H9 (cell line): ENCODE measurements around the gene DLG5. TPM values are rescaled to one million over a fixed set of nuclear protein-coding genes. Genes with fewer than 3 reads are reported as not detected.

Experiments used
- DNase-seq: peaks from one replicate; pipeline ENCODE4 v3.0.0-alpha.2; 2017
- H2AFZ ChIP-seq: one replicate; pipeline ENCODE4 v1.6.1; 2013; ENCODE audit warnings: mild to moderate bottlenecking, low read length, control low read depth, moderate library complexity
- H2AK5ac ChIP-seq: 2 replicates; pipeline ENCODE4 v1.6.1; 2013; ENCODE audit warnings: low read length, control low read depth, mixed read lengths; ENCODE audit not compliant: insufficient read length
- H2BK120ac ChIP-seq: one replicate; pipeline ENCODE4 v1.6.1; 2013; ENCODE audit warnings: low read depth, mild to moderate bottlenecking, low read length, control low read depth, inconsistent platforms; ENCODE audit not compliant: poor library complexity, severe bottlenecking
- H2BK12ac ChIP-seq: 2 replicates; pipeline ENCODE4 v1.6.1; 2013; ENCODE audit warnings: low read length, control low read depth, mixed read lengths, low read depth; ENCODE audit not compliant: insufficient read length
- H2BK15ac ChIP-seq: 2 replicates; pipeline ENCODE4 v1.6.1; 2013; ENCODE audit warnings: low read depth, low read length, control low read depth
- H2BK20ac ChIP-seq: one replicate; pipeline ENCODE4 v1.6.1; 2013; ENCODE audit warnings: low read depth, mild to moderate bottlenecking, low read length, control low read depth, inconsistent platforms; ENCODE audit not compliant: poor library complexity, severe bottlenecking
- H2BK5ac ChIP-seq: 2 replicates; pipeline ENCODE4 v1.6.1; 2013; ENCODE audit warnings: low read length, control low read depth, mixed read lengths; ENCODE audit not compliant: insufficient read length
- H3K14ac ChIP-seq: 2 replicates; pipeline ENCODE4 v1.6.1; 2013; ENCODE audit warnings: low read length, control low read depth; ENCODE audit not compliant: insufficient read depth
- H3K18ac ChIP-seq: 2 replicates; pipeline ENCODE4 v1.6.1; 2013; ENCODE audit warnings: low read depth, mild to moderate bottlenecking, mixed read lengths, low read length, control low read depth; ENCODE audit not compliant: insufficient read length
- H3K23ac ChIP-seq: 2 replicates; pipeline ENCODE4 v1.6.1; 2013; ENCODE audit warnings: low read length, control low read depth, mixed read lengths, low read depth; ENCODE audit not compliant: insufficient read length
- H3K23me2 ChIP-seq: 2 replicates; pipeline ENCODE4 v1.6.1; 2013; ENCODE audit warnings: low read depth, mild to moderate bottlenecking, mixed read lengths, low read length, control low read depth; ENCODE audit not compliant: insufficient read length, poor library complexity, severe bottlenecking
- H3K27ac ChIP-seq: 2 replicates; pipeline ENCODE4 v1.5.1; 2013; ENCODE audit warnings: low read length, control low read depth, mixed read lengths, low read depth; ENCODE audit not compliant: insufficient read length
- H3K27me3 ChIP-seq: 2 replicates; pipeline ENCODE4 v1.6.1; 2013; ENCODE audit warnings: low read length, control low read depth, inconsistent platforms; ENCODE audit not compliant: insufficient read depth
- H3K4ac ChIP-seq: 2 replicates; pipeline ENCODE4 v1.6.1; 2013; ENCODE audit warnings: low read depth, mild to moderate bottlenecking, control low read depth, inconsistent platforms, low read length, moderate library complexity
- H3K4me1 ChIP-seq: 2 replicates; pipeline ENCODE4 v1.6.1; 2013; ENCODE audit warnings: low read length, control low read depth, inconsistent platforms; ENCODE audit not compliant: insufficient read depth
- H3K4me2 ChIP-seq: 2 replicates; pipeline ENCODE4 v1.6.1; 2013; ENCODE audit warnings: low read length, control low read depth, mixed read lengths; ENCODE audit not compliant: insufficient read length, insufficient read depth
- H3K56ac ChIP-seq: 2 replicates; pipeline ENCODE4 v1.6.1; 2013; ENCODE audit warnings: low read depth, mild to moderate bottlenecking, mixed read lengths, low read length, control low read depth; ENCODE audit not compliant: insufficient read length
- H3K79me1 ChIP-seq: 2 replicates; pipeline ENCODE4 v1.6.1; 2013; ENCODE audit warnings: low read depth, mild to moderate bottlenecking, moderate library complexity, low read length, control low read depth, inconsistent platforms; ENCODE audit not compliant: insufficient read depth, poor library complexity, severe bottlenecking
- H3K79me2 ChIP-seq: 2 replicates; pipeline ENCODE4 v1.6.1; 2013; ENCODE audit warnings: low read length, control low read depth, inconsistent platforms; ENCODE audit not compliant: insufficient read depth
- H3K9ac ChIP-seq: 2 replicates; pipeline ENCODE4 v1.6.1; 2013; ENCODE audit warnings: low read length, control low read depth, mixed read lengths; ENCODE audit not compliant: insufficient read length; ENCODE audit errors: extremely low read depth
- H3K9me3 ChIP-seq: one replicate; pipeline ENCODE4 v1.6.1; 2013; ENCODE audit warnings: low read depth, low read length, inconsistent platforms; ENCODE audit not compliant: control insufficient read depth
- H3T11ph ChIP-seq: one replicate; pipeline ENCODE4 v1.6.1; 2013; ENCODE audit warnings: mild to moderate bottlenecking, low read length, control low read depth, inconsistent platforms
- H4K20me1 ChIP-seq: one replicate; pipeline ENCODE4 v1.6.1; 2013; ENCODE audit not compliant: control insufficient read depth, insufficient read length, insufficient read depth
- H4K5ac ChIP-seq: 2 replicates; pipeline ENCODE4 v1.6.1; 2013; ENCODE audit warnings: low read depth, mild to moderate bottlenecking, mixed read lengths, low read length, control low read depth; ENCODE audit not compliant: insufficient read length
- H4K8ac ChIP-seq: replicated peaks from 2 replicates; pipeline ENCODE4 v1.6.1; 2013; ENCODE audit warnings: low read length, control low read depth, mixed read lengths, low read depth; ENCODE audit not compliant: insufficient read length
- H4K91ac ChIP-seq: 2 replicates; pipeline ENCODE4 v1.6.1; 2013; ENCODE audit warnings: low read depth, mild to moderate bottlenecking, moderate library complexity, mixed read lengths, low read length, control low read depth; ENCODE audit not compliant: insufficient read length
- H3K27ac Mint-ChIP-seq, 3 experiments: 2 replicates in 2 of 3; 3 replicates in 1 of 3; pipeline ENCODE4 v1.8.0; 2020 to 2021; ENCODE audit warnings: mixed read lengths in 3 of 3, mild to moderate bottlenecking in 1 of 3, moderate library complexity in 1 of 3
- H3K27me3 Mint-ChIP-seq: 2 replicates; pipeline ENCODE4 v1.8.0; 2021; ENCODE audit warnings: low read depth, mild to moderate bottlenecking, moderate library complexity, mixed read lengths
- H3K36me3 Mint-ChIP-seq, 3 experiments: 2 replicates in 2 of 3; 3 replicates in 1 of 3; pipeline ENCODE4 v1.8.0; 2020 to 2021; ENCODE audit warnings: low read depth in 3 of 3, mixed read lengths in 3 of 3; ENCODE audit not compliant: insufficient read depth in 1 of 3
- H3K4me1 Mint-ChIP-seq, 2 experiments: 2 replicates each; pipeline ENCODE4 v1.8.0; 2020; ENCODE audit warnings: mixed read lengths in 2 of 2
- H3K4me3 Mint-ChIP-seq, 2 experiments: 2 replicates in 1 of 2; 3 replicates in 1 of 2; pipeline ENCODE4 v1.8.0; 2020 to 2021; ENCODE audit warnings: mild to moderate bottlenecking in 2 of 2, mixed read lengths in 2 of 2, moderate library complexity in 1 of 2
- H3K9me3 Mint-ChIP-seq, 2 experiments: 2 replicates in 1 of 2; 3 replicates in 1 of 2; pipeline ENCODE4 v1.8.0; 2020; ENCODE audit warnings: mild to moderate bottlenecking in 2 of 2, mixed read lengths in 2 of 2, moderate library complexity in 1 of 2
- WGBS: extraction: QIAGEN DNeasy Blood & Tissue Kit; methylation state at CpG from one replicate; pipeline ENCODE4 v1.1.7; 2013; ENCODE audit warnings: missing lambda C conversion rate, low lambda C conversion rate, mixed read lengths; ENCODE audit not compliant: insufficient read length; ENCODE audit errors: extremely low coverage; 5-methylcytosine and 5-hydroxymethylcytosine counted together
- total RNA-seq: library from RNA; stranded (reverse); gene quantifications from 2 replicates; pipeline ENCODE4 v1.2.1, GENCODE V29; 2021
- TF ChIP-seq, protein P1 (sequence below): fragments of 200-600 bp; sonication (generic); conservative IDR thresholded peaks from 3 replicates; pipeline ENCODE4 v1.8.0; 2021; ENCODE audit warnings: antibody characterized with exemption, mild to moderate bottlenecking

The DLG5 gene
- total RNA-seq, 1 experiment from 2014 or later: 67.4 TPM

DNA sequence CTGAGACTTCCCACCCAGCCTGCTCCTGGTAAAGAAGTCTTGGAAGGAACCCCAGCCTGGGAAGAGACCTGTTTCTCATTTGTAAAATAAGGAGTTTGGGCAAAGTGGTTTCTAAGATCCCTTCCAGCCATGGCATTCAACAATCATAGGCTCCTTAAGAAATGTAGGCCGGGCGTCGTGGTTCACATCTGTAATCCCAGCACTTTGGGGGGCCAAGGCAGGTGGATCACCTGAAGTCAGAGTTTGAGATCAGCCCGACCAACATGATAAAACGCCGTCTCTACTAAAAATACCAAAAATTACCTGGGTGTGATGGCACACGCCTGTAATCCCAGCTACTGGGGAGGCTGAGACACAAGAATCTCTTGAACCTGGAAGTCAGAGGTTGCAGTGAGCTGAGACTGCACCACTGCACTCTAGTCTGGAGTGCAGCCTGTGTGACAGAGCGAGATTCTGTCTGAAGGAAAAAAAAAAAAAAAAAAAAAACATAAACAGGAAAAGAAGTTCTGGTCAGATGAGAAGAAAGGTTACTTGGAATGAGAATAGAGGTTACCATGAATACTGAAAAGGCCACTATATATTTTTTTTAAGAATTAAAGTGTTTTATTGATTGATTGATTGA lies 15.9 kb downstream of the DLG5 start:
- H3K23ac ChIP-seq: no peak overlapping the region
- H3K79me1 ChIP-seq: peaks cover 6% of the 10 kb centered on the region
- H3K4ac ChIP-seq: no peak overlapping the region
- no peak overlapping the region for H2AFZ ChIP-seq
- H3K27me3 Mint-ChIP-seq: no peaks in the 10 kb centered on the region
- H3K56ac ChIP-seq: no peak overlapping the region
- no peak overlapping the region for H2BK120ac ChIP-seq
- H3K4me3 Mint-ChIP-seq: no peak overlapping the region
- no peaks in the 10 kb centered on the region for H3K23me2 ChIP-seq
- peaks cover 18% of the 10 kb centered on the region; the same call in 1 of the 2 replicates for H3K79me2 ChIP-seq
- H3K27me3 ChIP-seq: no peaks in the 10 kb centered on the region
- no peak overlapping the region for H2BK5ac ChIP-seq
- no peak overlapping the region for H3K27ac ChIP-seq
- H4K20me1 ChIP-seq: no peaks in the 10 kb centered on the region
- H4K8ac ChIP-seq: no peak overlapping the region
- no peak overlapping the region for H2BK12ac ChIP-seq
- H2BK15ac ChIP-seq: no peak overlapping the region
- no peaks in the 10 kb centered on the region; the same call in 1 of the 2 replicates for H3K4me1 ChIP-seq
- no peak overlapping the region for H4K5ac ChIP-seq
- H3K27ac Mint-ChIP-seq: peak overlapping the region; percentile 40 to 73 (median 47); a peak in 5 of 7 replicates
- H3K4me1 Mint-ChIP-seq: peaks cover 32 to 42% of the 10 kb centered on the region in 2 experiments
- peaks cover 0 to 6% (median 0%) of the 10 kb centered on the region in 3 experiments; a peak in 2 of 7 replicates for H3K36me3 Mint-ChIP-seq
- no peak overlapping the region for H3K18ac ChIP-seq
- no peak for DNase-seq
- no CpG with 5 or more reads among the region's 8 CpGs for WGBS
- no peak overlapping the region for H4K91ac ChIP-seq
- no peaks in the 10 kb centered on the region for H3K9me3 ChIP-seq
- no peak overlapping the region for H3K14ac ChIP-seq
- no peak overlapping the region for H3K4me2 ChIP-seq
- no peak overlapping the region for H3K9ac ChIP-seq
- TF ChIP-seq, protein P1, sequence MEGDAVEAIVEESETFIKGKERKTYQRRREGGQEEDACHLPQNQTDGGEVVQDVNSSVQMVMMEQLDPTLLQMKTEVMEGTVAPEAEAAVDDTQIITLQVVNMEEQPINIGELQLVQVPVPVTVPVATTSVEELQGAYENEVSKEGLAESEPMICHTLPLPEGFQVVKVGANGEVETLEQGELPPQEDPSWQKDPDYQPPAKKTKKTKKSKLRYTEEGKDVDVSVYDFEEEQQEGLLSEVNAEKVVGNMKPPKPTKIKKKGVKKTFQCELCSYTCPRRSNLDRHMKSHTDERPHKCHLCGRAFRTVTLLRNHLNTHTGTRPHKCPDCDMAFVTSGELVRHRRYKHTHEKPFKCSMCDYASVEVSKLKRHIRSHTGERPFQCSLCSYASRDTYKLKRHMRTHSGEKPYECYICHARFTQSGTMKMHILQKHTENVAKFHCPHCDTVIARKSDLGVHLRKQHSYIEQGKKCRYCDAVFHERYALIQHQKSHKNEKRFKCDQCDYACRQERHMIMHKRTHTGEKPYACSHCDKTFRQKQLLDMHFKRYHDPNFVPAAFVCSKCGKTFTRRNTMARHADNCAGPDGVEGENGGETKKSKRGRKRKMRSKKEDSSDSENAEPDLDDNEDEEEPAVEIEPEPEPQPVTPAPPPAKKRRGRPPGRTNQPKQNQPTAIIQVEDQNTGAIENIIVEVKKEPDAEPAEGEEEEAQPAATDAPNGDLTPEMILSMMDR: no peak
- no peaks in the 10 kb centered on the region for H3K9me3 Mint-ChIP-seq
- no peak overlapping the region for H3T11ph ChIP-seq
- no peak overlapping the region for H2BK20ac ChIP-seq
- H2AK5ac ChIP-seq: no peak overlapping the region
